HL-60/S4 (cell line): ENCODE measurements around the gene CD8B2.
"Not testable (repeated sequence)": the region's sequence is repeated elsewhere in the genome, so short reads cannot be mapped to it uniquely, and the experiment has no call there.

ENCODE experiments used
- in situ Hi-C: fragments of 300-500 bp; cut with MboI; formaldehyde crosslinking; loops from 2 replicates; pipeline ENCODE4 v1.14.3; 2022; ENCODE audit warnings: low sequenced_read_pairs

Gene CD8B2

DNA sequence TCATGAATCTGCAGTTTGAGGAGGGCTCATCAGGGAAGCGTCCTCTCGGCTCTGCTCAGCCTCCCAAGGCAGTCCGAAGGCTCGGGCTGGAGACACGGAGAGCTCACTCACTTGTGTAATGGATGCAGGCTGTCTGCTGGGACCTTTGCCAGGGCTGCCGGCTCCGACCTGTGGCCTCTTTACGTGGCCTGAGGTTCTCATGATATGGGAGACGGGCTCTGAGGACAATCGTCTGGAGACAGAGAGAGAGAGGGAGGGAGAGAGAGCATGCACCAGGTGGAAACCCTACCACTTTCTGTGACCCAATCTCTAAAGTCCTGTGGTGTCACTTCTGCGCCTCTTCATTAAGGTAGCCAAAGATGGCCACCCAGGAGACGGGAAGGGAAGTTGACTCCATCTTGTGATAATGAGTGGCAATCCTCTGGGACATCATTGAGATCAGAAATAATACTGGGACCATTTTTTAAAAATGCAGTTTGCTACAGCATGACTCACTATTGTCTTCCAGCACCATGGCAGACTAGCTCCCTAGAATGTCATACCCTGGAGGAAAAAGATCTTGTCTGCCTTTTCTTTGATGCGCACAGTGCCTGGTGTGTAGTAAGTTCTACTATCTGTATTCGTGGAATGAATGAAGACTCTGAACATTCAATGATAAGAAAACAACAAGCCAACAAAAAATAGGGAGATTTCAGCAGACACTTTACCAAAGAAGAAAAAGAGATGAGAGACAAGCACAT is 60.2 kb downstream of the CD8B2 start:
- in situ Hi-C loops, result no loop called here

DNA sequence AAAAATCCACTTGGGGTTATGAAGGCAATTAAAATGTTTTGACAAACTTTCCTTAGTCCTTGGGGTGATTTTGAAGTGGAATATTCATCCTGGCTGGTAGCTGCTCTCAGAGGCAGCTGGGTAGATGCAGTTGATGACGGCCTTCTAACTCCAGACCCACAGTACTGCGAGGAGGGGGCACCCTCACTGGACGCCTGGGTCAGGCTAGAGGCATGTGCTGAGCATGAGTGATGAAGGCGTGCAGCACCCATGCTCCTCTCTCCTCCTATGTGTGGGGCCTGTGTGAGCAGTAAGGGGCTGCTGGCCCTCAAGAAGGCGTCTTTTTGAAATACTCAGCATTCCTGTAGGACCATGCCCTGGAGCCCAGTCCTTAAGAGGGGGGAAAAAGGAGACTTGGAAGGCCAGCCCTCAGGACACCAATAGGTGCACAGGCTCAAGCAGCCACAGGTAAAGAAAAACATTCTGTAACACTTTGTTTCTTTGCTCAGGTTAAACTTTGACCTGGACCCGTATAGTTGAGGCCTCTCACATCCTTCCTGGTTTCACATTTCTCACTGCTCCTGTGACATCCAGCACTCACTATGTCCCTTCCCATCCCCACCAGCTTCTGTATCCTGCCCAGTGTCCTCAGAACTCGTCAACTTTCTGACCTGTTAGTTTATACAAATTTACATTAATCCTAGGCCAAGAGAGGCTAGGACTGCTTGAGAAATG is 64.4 kb downstream of the CD8B2 start:
- in situ Hi-C loops, result no loop called here

DNA sequence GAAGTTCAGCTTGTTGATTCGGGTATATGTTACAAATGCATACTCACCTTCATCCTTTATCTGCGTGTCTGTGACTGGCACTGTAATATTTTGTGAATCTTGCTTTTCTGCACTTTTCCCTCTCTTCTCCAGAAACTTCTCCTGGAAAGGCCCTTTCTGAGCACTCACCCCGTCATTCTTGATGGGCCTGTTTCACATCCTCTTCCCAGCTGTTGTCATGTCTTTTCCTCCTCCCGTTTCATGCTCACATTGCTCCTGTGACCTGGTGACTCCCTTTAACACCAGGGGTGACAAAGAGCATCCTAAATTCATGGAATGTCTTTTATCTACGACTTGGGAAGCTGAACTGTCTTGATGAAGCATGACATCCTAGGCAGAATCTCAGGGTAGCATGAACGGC is 65.8 kb downstream of the CD8B2 start:
- in situ Hi-C loops, result no loop called here

DNA sequence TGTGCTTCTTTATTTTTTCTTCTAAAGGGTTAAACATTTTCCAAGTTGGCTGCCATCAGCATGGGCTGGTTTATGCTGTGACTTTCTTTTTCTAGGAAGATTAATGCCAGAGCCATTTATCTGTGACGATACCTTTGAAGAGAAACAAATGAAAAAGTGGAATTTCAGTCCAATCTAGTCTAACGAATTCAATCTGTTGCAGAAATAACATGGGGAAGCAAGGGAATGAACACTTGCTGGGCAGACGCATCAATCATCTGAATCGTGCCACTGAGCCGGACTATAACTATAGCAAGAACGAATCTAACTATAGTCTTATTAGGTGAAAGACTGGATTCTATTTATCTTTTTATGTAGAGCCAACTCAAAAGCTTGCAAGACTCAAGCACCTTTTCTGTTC is 66.2 kb downstream of the CD8B2 start:
- in situ Hi-C loops, result no loop called here

DNA sequence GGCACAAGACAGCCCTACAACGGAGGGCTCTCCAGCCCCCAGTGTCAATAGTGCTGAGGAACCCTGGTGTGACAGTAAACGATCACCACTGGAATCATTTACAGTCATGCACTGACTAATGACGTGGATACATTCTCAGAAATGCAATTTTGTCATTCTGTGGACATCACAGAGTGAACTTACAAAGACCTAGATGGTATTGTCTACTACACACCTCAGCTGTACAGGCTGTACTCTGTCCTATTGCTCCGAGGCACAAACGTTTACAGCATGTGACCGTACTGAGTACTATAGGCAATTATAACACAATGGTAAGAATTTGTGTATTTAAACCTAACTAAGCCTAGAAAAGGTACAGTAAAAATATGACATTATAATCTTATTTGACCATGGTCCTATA is 67.2 kb downstream of the CD8B2 start:
- in situ Hi-C loops, result no loop called here

DNA sequence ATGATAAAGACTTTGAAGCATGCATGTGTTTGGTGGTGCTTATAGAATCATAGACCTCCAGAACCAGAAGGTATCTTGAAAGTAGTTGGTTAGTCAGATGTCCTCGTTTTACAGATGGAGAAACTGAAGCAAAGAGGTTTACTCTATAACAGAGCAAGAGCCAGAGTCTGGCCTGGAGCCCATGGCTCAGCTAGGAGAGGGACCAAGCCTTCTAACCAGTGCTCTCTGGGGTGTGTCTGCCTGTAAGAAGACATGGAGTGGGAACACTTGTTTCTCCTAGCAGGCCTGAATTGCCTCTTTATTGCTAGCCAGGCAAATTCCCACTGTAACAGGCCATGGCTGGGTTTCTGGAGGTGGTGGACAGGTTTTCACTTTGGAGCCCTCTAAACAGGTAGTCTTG is 67.9 kb downstream of the CD8B2 start:
- in situ Hi-C loops, result no loop called here

DNA sequence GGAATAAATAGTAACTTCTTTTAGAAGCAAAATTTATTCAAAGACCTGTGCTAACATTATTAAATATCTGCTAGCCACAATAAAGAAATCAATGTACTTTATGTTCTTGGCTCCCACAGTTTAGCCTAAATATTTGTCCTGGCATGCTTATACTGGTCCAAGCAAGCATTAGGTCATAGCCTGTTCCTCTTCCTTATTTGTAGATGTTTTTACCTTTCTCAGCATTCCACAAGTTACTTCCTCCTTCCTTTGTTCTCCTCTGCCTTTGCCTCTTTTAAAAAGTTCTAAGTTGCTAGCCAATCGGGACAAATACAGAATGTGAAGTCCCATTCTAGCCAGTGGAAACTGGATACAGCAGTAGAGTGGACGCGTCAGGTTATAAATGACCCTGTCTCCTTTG is 72.6 kb downstream of the CD8B2 start:
- in situ Hi-C loops, result not testable (repeated sequence)

DNA sequence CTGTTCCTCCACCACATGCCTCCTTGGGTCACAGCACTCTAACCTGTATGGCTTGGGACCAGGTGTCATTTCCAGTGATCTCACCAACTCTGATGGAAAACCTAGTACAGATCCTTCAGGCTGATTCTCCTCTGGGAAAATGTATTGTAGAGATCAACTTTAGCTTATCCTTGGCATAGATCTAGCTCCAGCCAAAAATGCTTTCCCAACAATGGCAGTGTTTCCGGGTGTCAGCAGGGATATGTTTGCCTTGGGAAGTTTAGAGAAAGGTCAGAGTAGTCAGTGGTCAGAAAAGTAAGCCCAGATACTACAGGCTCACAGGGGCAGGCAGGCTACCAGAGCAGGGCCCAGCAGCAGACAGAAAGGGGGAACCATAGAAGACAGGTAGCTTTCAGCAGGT is 73.6 kb downstream of the CD8B2 start:
- in situ Hi-C loops, result no loop called here

DNA sequence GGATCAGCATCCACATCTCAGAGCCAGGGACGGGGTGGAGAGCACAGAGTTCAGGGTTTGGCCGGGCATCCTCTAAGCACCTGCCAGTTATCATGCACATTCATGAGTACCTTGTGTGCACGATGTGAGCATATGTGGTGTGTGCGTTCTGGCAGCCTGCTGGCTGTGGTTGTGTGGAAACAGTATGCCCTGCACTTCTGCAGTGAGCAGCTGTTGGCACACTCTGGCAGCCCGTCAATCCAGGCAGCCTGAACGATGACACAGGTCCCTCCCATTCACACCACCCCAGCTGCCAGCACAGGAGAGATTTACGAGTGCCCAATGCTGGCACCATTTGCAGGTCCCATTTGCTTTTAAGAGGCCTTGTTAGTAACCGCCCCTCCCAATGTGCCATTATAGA is 74.2 kb downstream of the CD8B2 start:
- in situ Hi-C loops, result no loop called here

DNA sequence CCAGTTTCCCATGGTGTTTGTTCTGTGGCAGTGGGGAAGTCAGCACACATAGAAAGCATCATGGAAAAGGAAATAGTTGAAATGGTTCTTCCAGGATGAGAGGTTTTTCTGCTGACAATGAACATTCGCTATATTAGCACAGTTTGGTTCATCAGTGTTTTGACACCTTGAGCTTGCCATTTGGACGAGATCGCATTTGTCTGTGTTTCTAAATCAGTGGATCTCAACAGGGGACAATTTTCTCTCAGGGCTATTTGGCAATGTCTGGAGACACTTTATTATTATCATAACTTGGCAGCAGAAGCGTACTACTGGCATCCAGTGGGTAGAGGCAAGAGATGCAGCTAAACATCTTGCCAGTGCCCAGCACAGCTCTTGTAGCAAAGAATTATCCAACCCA is 74.6 kb downstream of the CD8B2 start:
- in situ Hi-C loops, result no loop called here

DNA sequence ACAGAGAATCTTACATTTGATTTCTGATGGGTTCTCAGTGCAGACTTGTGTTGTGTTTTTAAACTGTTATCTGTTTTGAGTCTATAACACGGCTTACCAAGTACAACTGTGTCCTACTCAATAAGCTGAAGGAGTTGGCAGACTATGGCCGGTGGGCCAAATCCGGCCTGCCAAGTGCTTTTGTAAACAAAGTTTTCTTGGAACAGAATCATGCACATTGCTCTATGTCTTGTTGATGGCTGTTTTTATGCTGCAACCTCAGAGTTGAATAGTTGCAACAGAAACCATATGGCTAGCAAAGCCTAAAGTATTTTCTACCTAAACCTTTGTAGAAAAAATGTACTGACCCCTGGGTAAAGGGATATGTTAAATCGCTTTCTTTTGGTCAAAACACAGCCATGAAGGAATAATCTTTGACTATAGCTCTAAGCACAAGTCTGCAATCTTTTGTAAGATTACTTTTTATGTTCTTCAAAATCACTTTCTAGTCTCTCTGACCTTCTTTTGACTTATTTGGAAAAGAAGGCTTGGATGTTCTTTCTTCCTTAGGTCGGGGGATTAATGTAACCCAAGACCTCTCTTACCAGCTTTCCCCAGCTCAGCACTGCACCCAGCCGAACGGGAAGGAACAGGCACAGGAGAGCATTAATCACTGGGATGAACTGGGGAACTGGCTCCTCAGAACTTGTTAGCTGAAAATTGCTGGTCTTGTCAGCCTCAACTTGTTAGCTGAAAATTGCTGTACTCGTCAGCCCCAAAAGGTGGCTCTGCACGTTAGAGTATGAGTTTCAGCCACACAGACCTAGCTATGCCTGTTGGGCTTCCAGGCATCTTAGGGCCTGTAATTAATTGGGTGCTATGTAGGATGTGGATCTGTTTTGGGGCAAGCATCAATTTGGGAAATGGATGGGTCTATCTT is 75.4 kb downstream of the CD8B2 start:
- in situ Hi-C loops, result no loop called here

DNA sequence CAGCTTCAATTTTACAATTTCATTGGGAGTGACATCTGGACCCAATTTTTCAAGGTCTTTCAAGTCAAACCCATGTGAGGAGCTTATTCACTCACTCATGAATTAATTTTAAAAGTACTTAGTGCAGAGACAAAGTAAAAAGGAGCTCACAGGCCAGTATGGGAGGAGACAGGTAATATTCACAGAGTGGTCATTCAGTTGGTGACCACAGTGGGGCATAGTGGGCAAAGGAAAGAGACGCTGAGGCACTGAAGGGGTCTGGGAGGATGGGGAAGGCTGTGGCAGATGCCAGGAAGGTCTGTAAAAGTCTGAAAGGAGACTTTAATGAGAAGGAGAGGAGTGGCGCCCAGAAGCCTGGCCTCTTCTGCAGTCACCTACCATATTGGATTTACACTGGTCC is 76.0 kb downstream of the CD8B2 start:
- in situ Hi-C loops, result no loop called here

DNA sequence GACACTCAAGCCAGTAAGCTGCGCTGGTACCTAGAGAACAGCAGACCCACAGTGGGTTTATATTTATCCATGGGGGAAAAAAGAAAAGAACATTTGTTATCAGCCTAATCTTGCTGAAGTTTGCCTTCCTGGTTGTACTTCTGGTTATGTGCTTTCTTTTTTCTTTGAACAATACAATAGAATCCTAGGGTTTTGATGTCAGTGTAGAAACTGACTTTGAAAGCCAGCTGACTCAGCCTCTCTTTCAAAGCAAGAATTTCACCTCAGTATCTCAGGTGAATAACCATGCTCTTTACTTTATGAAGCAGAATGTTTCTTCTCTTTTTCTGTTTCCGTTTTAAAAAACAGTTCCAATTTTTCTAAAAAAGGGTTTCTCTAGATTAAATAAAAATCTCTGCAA is 78.4 kb downstream of the CD8B2 start:
- in situ Hi-C loops, result no loop called here

DNA sequence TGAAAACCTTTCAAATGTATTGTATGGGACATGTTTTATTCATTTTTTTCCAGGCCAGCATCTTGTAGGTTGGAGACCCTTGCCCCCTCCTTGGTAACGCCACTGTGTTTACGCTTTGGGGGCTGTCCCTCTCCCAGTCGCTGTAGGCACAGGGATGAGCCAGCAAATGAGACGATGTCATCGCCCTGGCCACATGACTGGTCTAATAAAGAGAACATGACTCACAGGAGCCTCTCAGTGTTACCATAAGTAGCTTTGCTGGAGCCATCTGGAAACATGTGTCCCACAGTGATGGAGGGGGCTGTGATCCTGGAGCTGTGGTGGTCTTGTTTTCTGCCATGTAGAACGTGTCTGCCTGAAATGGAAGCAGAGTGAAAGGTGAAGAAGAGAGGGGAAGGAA is 78.9 kb downstream of the CD8B2 start:
- in situ Hi-C loops, result no loop called here

DNA sequence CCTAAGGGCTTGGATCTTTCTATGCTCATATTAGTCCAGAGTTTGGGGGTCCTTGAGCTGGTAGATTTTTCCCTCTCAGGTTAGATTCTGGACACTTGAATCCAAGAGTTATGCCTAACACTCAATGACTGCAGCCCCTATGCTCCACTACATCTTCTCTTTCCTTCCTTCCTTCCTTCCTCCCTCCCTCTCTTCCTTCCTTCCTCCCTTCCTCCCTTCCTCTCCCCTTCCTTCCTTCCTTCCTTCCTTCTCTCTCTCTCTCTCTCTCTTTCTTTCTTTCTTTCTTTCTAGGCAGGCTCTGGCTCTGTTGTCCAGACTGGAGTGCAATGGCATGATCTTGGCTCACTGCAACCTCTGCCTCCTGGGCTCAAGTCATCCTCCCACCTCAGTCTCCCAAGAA is 79.3 kb downstream of the CD8B2 start:
- in situ Hi-C loops, result not testable (repeated sequence)

DNA sequence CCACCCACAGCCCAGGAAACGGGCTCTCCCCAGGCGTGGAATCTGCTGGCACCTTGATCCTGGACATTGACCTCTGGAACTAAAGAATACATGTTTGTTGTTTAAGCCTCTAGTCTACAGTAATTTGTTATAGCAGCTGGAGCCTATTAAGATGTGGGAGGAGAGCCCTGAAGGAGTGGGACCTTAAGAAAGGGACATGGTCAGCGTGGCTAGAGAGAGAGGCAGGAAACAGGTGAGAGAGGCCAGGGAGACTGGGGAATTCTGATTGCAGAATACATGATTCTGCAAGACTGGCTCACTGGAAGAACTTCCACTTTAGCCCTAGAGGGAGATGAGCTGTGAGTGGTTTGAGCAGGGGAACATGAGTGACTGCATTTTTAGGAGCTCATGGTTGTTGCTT is 83.2 kb downstream of the CD8B2 start:
- in situ Hi-C loops, result no loop called here
